Bronchial epithelial cell (primary cell): ENCODE data around the gene DNAH3. TPM values are rescaled to one million over a fixed set of nuclear protein-coding genes. Genes with fewer than 3 reads are reported as not detected.
"Not testable (repeated sequence)": the region's sequence is repeated elsewhere in the genome, so short reads cannot be mapped to it uniquely, and the experiment has no call there.

Experiments
- DNase-seq: peaks from one replicate; pipeline ENCODE4 v3.0.0-alpha.2; 2010; ENCODE audit warnings: low read depth
- FAIRE-seq: peaks from 2 replicates; lab custom pipeline; 2011; peaks lifted over from hg19 to GRCh38; lab: Jason Lieb, UNC
- H3K27me3 ChIP-seq: 2 replicates; pipeline ENCODE4 v1.5.1; 2011; ENCODE audit warnings: low read length; ENCODE audit not compliant: control insufficient read depth, insufficient read depth
- H3K36me3 ChIP-seq: 2 replicates; pipeline ENCODE4 v1.5.1; 2011; ENCODE audit warnings: low read length; ENCODE audit not compliant: control insufficient read depth, insufficient read depth
- H3K4me3 ChIP-seq: 2 replicates; pipeline ENCODE4 v1.5.1; 2011; ENCODE audit warnings: mild to moderate bottlenecking, low read depth, low read length, control low read depth
- CTCF ChIP-seq: IDR thresholded peaks from 2 replicates; pipeline ENCODE4 v1.5.1; 2011; ENCODE audit warnings: mild to moderate bottlenecking, moderate library complexity, low read length, control low read depth, inconsistent platforms; ENCODE audit not compliant: insufficient read depth, severe bottlenecking
- total RNA-seq: library from RNA; depleted of rRNA; stranded (reverse); fragments of >200 nt; gene quantifications from 2 replicates; pipeline ENCODE4 v1.2.1, GENCODE V29; 2014

The DNAH3 gene
- total RNA-seq, 1 donor from 2014 or later: 0.26 TPM

DNA sequence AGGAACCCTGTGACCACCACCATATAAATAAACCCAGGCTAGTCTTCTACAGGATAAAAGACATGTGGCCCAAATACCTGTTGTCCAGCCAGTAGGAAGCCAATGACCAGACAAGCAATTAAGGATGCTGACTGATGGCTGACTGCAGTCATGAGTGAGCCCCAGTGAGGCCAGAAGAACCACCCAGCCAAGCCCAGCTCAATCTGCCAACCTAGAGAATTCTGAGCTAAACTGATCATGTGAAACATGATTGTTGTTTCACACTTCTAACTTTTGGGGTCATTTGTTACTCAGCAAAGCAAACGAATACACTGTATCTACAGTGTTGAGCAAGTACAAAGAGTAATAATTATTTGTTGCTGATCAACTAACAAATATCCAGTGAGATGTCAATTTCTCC lies 86.4 kb downstream of the DNAH3 start:
- no peak for TF ChIP-seq CTCF

DNA sequence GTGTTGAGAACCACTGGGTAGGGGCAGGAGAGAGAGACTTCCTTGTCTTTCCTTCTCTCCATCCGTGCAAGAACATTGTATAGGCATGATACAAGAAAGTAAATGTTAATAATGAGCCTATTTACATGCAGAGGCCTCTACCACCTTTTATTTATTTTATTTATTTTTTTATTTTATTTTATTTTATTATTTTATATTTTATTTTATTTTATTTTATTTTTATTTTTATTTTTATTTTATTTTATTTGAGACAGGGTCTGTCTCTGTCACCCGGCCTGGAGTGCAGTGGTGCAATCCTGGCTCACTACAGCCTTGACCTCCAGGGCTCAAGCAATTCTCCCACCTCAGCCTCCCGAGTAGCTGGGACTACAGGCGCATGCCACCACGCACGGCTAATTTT lies 87.3 kb downstream of the DNAH3 start:
- not testable (repeated sequence) for H3K36me3 ChIP-seq, DNase-seq, FAIRE-seq, H3K4me3 ChIP-seq, H3K27me3 ChIP-seq

More for the DNA sequence above, 86.4 kb downstream of the DNAH3 start:
- no peaks in the 10 kb centered on the region for H3K27me3 ChIP-seq
- no peaks in the 10 kb centered on the region for H3K36me3 ChIP-seq
- DNase-seq (no peak), FAIRE-seq (no peak)
- H3K4me3 ChIP-seq: no peak overlapping the region

DNA sequence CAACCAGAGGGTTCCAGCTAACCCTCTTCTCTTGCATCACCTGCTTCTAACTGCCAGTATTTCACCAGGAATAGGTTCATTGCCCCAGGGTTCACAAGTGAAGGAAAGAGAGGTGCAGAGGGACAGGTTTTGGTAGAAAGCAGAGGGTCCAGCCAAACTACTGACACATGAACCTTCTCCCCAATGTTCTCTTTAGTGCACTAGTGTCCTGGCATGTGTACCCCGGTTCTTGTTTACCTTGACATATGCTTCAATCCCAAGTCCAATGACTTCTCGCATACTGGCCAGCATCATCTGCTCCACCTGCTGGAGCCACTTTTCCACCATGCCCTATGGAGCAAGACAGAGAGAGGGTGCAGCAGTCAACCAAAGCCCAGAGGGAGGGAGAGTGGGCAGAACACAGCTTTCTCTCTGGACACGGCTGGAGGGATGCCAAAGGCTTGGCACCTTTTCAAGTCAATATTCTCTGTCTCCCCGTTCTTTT lies 90.6 kb downstream of the DNAH3 start:
- FAIRE-seq: peak; percentile 36
- Histone ChIP-seq H3K4me3 (no peak overlapping the region), H3K27me3 (no peaks in the 10 kb centered on the region), H3K36me3 (no peaks in the 10 kb centered on the region)
- no peak for TF ChIP-seq CTCF
- no peak for DNase-seq

DNA sequence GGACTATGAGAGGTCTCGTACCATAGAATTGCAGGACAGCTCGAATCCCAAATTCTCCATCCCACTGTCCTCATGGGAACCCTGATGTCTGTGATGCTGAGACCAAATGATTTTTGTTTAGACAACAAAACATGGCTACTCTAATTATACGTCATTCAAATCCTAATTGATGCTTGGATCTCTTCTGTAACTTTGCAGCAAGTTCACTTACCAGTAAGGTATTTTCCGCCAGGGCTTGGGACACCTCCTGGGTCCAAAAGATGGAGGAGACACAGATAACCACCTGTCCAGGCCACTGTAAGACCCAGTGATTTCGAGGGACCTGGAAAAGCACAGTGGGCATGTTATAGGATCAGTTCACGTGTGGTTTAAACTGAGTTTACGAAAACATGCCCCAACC lies 92.8 kb downstream of the DNAH3 start:
- no peak overlapping the region for H3K4me3 ChIP-seq
- FAIRE-seq (no peak), DNase-seq (no peak)
- TF ChIP-seq CTCF: no peak
- no peaks in the 10 kb centered on the region for H3K36me3 ChIP-seq
- H3K27me3 ChIP-seq: no peaks in the 10 kb centered on the region

GRCh38 chr16:21056396-21056795 lies 94.2 kb downstream of the DNAH3 start:
- FAIRE-seq (no peak), DNase-seq (no peak)
- Histone ChIP-seq H3K36me3 (no peaks in the 10 kb centered on the region), H3K4me3 (no peak overlapping the region), H3K27me3 (no peaks in the 10 kb centered on the region)
- TF ChIP-seq CTCF: no peak

GRCh38 chr16:21055738-21056137 lies 94.9 kb downstream of the DNAH3 start:
- DNase-seq, H3K27me3 ChIP-seq, FAIRE-seq, H3K36me3 ChIP-seq, H3K4me3 ChIP-seq: not testable (repeated sequence)

DNA sequence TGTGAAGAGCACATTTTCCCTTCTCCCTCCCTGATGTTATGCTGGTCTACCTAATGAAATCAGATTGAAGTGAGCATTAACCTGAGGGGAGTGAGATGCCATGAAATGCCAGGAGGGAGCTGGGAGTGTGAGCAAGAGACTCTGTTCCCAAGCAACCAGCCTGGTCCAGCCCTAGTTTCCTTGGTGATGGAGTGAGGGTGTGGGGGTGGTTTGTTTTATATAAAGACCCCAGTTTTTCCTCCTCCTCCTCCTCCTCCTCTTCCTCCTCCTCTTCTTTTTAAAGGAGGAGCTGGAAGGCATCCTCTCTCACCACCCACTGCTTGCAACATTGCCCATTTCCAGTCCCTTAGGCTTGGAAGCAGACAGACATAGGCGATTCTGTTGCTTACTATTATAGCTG lies 97.1 kb downstream of the DNAH3 start:
- FAIRE-seq (no peak), DNase-seq (no peak)
- Histone ChIP-seq H3K4me3 (no peak overlapping the region), H3K27me3 (no peaks in the 10 kb centered on the region), H3K36me3 (no peaks in the 10 kb centered on the region)
- no peak for TF ChIP-seq CTCF

DNA sequence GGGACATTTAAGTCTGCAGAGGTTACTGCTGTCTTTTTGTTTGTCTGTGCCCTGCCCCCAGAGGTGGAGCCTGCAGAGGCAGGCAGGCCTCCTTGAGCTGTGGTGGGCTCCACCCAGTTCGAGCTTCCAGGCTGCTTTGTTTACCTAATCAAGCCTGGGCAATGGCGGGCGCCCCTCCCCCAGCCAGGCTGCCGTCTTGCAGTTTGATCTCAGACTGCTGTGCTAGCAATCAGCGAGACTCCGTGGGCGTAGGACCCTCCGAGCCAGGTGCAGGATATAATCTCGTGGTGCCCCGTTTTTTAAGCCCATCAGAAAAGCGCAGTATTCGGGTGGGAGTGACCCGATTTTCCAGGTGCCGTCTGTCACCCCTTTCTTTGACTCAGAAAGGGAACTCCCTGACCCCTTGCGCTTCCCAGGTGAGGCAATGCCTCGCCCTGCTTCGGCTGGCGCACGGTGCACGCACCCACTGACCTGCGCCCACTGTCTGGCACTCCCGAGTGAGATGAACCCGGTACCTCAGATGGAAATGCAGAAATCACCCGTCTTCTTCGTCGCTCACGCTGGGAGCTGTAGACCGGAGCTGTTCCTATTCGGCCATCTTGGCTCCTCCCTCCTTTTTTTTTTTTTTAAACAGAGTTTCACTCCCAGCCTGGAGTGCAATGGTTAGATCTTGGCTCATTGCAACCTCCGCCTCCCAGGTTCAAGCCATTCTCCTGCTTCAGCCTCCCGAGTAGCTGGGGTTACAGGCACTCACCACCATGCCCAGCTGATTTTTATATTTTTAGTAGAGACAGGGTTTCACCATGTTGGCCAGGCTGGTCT lies 102.3 kb downstream of the DNAH3 start:
- H3K36me3 ChIP-seq, H3K4me3 ChIP-seq, FAIRE-seq, H3K27me3 ChIP-seq, DNase-seq: not testable (repeated sequence)
